NCI-H1417 (cell line): ENCODE measurements around the gene KLRC3.
"Not testable (repeated sequence)": the region's sequence is repeated elsewhere in the genome, so short reads cannot be mapped to it uniquely, and the experiment has no call there.

Experiments used
- DNase-seq, 3 experiments: peaks; one replicate each; lab custom pipeline; 2025; lab: John Stamatoyannopoulos, UW

KLRC3 gene

DNA sequence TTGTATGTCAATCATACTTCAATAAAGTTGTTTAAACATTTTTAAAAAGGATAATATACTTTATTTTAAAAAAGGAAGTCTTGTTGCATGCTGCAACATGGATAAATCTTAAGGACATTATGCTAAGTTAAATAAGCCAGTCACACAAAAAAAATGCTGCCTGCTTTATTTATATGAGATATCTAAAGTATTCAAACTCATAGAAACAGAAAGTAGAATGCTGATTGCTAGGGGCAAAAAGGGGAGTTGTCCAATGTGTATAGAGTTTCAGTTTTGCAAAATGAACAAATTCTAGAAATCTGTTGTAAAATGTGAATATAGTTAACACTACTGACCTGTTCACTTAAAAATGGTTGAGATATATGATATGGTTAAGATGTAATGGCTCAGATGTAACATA is 19.6 kb downstream of the KLRC3 start:
- DNase-seq = no peak

DNA sequence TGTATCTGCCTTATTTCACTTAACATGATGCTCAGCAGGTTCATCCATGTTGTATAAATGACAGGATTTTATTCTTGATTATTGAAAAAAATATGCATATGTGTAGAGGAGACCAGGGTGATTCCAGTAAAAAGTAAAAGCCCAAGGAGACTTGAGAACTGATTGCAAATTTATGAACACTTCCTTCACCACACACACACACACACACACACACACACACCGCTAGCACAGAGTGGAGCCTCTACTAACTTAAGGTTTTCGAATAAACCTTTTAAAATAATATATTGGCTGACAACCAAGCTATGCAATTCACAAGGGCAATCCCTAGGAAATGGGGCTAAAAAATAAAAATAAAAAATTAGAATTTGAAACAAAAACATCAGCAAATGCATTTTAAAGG is 22.2 kb downstream of the KLRC3 start:
- DNase-seq = no peak

DNA sequence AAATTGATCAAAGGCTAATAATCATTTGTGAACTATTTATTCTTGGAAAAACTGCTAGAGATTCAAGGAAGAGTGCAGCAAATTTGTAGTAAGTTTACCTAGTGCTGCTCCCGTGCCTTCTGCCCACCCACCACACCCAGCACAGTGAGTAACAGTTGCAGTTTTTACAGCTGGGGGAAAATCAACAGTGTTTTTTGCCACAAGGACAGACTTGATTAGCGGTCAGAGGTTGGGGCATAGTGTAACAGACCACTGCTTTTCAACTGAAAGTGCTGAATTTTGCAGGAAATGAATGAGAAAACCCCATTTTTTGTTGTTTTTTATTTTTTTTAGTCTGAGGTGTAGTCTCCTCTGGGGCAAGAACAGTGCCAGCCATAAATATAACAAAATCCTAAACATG is 23.1 kb downstream of the KLRC3 start:
- DNase-seq = no peak

DNA sequence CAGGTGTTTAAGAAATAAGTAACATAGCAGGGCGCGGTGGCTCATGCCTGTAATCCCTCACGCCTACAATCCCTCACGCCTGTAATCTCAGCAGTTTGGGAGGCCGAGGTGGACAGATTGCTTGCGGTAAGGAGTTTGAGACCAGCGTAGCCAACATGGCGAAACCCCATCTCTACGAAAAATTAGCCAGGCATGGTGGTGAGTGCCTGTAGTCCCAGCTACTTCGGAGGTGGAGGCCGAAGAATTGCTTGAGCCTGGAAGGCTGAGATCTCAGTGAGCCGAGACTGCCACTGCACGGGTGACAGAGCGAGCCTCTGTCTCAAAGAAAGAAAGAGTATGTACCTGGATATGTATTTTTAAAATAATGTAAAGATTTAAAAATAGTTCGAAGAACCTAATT is 24.2 kb downstream of the KLRC3 start:
- not testable (repeated sequence) for DNase-seq

DNA sequence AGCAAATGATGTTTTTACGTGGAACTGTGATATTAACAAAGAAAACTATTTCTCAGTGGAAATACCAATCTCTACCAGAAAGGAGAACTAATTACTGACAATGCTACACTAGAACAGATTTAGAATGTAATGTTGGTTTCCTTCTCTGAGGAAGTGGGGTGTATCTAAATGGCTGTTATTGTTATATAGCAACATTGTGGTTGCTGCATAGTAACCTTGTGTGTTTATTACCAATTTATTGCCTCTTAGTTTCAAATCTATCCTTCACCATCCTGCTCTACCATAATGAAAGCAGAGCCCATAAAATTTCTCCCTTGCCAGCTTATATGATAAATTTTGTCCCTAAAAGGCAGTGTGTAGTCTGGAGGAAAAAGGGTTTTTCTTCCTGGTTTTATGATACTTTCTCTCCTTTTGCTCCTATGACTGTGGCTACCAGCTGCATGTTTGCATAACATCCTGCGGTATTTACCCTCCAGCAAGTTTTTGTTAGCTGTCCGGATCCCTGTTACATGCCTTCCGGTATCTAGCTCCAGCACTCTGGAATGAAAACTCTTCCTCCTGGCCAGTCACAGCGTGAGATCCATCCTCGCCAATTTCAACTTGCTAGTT is 24.9 kb downstream of the KLRC3 start:
- DNase-seq = peak in 2 of 3 experiments; percentile 11 to 57

DNA sequence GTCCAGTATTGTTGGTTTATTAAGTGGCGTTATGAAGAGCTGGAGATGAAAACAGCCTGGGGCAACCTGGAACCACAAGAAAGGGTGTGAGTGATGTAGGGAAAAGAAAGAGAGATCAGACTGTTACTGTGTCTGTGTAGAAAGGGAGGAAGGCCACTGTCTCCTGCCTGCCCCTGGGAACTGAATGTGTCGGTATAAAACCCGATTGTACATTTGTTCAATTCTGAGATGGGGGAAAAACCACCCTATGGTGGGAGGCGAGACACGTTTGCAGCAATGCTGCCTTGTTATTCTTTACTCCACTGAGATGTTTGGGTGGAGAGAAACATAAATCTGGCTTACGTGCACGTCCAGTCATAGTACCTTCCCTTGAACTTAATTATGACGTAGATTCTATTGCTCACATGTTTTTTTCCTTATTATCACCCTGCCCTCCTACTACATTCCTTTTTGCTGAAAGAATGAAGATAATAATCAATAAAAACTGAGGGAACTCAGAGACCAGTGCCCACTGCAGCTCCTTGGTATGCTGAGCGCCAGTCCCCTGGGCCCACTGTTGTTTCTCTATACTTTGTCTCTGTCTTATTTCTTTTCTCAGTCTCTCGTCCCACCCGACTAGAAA is 25.8 kb downstream of the KLRC3 start:
- not testable (repeated sequence) for DNase-seq

DNA sequence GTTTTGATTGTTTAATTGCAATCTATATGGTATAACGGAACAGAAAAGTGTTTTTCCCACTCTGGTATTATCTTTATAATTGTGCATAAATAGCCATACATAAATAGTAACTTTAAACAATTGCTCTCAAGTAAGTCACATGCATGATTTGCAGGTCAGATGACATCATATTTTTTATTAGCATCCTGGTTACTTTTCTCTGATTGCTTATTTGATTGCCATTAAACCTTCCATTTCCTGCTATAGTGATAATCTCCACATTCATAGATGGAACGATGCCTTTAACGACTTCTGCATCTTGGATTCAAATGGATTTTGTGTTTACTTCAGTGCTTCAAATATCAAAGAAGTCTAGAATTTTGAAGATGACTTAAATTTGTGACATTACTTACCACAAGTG is 27.1 kb downstream of the KLRC3 start:
- DNase-seq = peak in 1 of 3 experiments; percentile 17

DNA sequence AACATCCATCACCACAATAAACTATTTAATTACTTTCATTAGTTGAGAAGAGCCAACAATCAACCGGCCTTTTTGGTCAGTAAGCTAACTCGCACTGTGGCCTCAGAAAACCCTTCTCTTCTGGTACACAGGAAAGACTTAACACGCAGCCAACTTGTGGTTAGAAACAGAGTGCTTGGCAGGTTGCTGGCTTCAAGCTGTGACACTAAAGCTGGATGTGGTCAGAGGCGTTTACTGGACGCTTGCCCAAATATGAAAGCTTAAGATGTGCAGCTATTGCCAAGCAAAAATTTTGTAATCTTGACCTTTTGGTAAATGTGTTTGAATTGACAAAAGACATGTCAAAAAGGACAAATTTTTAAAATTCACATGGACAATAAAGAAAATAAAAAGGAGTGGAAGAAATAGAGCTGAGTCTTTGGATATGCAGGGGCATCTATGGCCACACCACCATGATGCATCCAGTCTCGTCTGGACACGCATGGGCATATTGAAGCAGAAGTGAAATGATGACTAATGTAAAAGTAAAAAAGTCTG is 27.9 kb downstream of the KLRC3 start:
- DNase-seq = peak in 1 of 3 experiments; percentile 25

DNA sequence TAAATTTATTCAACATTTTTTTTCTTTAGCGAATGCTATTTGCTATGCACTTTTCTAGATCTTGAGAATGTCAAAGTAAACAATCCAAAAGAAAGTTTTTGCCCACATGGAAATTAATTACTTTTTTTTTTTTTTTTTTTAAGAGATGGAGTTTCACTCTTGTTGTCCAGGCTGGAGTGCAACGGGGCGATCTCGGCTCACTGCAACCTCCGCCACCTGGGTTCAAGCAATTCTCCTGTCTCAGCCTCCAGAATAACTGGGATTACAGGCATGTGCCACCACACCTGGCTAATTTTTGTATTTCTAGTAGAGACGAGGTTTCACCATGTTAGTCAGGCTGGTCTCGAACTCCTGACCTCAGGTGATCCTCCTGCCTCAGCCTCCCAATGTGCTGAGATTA is 29.4 kb downstream of the KLRC3 start:
- DNase-seq = not testable (repeated sequence)

DNA sequence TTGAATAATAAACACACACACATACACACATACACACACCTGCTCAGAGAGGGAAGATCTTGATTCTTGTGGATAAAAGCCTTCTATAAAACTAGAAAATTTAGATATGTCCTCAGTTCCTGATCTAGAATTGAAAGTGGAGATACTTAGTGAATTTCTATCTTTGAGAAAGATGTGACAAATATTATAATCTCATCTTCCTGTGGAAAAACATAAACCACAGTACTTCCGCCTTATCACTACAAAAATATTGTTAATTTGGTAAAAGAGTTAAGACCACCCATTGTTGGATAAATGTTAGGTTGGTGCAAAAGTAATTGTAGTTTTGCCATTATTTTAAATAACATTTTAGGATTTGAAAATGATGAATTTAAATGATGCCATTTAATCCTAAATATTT is 30.5 kb downstream of the KLRC3 start, which contains the start of gene KLRK1:
KLRK1 (minus strand) TSS at position 138 of the 400 bp plus-strand sequence. CDS start 1,231 bp downstream, outside the sequence.
- DNase-seq = no peak

DNA sequence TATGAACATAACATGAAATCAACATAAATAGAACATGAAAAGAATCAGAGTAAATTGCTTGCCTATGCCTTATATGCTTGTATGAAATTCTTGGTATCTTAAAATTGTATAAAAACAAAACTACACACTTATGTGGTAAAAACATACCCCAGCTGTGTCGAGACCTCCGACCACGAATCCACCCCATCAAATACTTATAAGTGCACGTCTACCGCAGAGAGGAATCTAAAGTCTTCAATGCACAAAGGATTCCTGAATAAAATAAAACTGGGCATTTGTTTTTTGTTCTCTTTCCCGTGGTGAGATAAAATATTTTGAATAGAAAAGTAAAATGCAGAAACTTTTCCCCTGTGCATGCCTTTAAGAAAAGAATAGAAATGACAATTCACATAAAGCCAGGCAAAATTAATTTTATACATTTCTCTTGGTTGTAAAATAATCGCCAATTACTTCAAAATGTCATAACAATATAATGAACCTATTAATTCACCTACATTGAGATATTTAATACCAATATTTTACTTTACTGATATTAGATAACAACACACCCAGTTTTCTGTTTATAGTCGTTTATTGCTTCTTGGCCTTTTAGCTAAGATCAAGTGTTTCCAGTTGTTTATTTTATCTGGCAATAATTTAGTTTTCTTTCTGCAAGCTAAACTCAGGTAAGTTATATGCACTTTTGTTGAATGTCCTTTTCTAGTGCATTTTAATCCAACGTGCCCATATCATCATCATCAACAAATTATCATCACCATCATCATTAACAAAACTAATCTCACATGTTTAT is 31.6 kb downstream of the KLRC3 start:
- DNase-seq = no peak

DNA sequence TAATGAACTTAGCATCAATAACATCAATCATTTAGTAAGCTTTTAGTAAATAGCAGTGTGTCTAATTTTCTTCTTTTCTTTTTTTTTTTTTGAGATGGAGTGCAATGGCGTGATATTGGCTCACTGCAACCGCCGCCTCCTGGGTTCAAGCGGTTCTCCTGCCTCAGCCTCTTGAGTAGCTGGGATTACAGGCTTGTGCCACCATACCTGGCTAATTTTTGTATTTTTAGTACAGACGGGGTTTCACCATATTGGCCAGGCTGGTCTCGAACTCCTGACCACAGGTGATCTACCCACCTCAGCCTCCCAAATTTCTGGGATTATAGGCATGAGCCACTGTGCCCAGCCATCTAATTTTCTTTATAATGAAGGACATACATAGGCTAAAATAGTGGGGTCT is 32.9 kb downstream of the KLRC3 start:
- DNase-seq = not testable (repeated sequence)

DNA sequence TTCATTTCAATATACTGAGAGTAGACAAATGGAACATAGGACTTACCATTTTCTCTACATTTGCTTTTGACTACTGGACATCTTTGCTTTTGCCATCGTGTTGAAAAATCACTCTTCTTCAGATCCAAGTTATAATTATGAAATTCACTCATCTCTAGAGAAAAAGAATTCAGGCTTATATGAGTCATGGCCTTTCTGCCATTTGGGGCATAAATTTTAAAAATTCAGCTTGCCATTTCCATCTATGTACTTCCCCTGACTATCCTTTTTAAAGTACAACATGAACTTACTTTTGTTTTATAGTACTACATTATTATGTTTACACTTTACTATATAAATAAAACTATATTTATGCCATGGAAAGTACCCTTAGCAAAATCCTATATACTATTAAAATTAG is 33.5 kb downstream of the KLRC3 start:
- DNase-seq = no peak

DNA sequence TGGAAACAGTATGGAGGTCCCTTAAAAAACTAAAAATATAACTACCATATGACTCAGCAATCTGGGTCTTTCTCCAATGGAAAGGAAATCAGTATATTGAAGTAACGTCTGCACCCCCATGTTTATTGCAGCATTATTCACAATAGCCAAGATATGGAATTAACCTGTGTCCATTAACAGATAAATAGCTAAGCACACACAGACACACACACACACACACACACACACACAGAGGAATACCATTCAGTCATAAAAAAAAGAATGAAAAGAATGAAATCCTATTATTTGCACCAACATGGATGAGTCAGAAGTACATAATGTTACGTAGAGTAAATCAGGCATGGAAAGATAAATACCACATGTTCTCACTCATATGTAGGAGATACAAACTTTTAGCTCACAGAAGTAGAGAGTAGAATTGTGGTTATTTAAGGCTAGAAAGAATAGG is 35.2 kb downstream of the KLRC3 start:
- DNase-seq = peak in 1 of 3 experiments; percentile 67

DNA sequence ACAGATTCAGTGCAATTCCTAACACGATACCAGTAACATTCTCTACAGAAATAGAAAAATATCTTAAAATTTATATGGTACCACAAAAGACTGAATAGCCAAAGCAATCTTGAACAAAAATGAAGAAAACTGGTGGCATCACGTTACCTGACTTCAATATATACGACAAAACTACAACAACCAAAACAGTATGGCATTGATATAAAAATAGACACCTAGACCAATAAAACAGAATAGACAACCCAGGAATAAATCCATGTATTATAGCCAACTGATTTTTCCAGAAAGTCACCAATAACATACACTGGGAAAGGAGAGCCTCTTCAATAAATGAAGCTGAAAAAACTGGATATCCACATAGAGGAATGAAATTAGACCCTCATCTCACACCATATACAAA is 36.2 kb downstream of the KLRC3 start:
- no peak for DNase-seq

DNA sequence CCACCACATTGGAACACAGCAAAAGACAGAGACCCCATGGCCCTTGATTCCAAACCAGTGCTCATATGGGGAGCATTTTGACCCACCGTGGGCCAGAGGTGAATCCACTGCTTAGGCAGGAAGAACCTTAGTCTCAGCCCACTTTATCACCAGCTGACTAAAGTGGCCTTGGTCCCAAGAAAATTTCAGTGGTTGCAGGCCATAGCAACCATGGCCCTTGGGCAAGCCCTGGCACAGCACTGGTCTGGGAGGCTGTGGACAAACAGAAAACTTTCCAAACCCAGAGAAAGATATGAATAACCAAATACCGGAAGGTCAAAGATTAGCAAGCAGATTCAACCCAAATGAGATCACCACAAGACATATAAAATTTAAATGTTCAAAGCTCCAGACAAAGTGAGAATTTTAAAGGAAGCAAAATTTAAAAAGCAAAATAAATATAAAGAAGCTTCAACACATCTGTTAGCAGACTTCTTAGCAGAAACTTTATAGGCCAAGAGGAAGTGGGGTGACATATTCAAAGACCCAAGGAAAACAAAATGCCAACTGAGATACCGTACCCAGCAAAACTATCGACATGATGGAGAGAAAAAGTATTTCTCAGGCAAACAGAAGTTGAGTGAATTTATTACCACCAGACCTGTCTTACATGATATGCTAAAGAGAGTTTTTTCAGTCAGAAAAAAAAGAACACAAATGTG is 38.3 kb downstream of the KLRC3 start:
- DNase-seq = no peak

DNA sequence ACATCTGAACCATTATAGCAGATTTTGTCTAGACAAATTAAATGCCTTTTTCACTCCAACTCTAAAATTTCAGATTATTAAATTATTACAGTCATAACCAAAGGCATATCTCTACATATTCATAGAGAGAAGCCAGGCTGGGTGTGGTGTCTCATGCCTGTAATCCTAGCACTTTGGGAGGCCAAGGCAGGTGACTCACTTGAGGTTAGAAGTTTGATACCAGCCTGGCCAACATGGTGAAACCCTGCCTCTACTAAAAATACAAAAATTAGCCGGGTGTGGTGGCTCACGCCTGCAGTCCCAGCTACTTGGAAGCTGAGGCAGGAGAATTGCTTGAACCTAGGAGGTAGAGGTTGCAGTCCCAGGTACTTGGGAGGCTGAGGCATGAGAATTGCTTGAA is 41.7 kb downstream of the KLRC3 start:
- DNase-seq = not testable (repeated sequence)

DNA sequence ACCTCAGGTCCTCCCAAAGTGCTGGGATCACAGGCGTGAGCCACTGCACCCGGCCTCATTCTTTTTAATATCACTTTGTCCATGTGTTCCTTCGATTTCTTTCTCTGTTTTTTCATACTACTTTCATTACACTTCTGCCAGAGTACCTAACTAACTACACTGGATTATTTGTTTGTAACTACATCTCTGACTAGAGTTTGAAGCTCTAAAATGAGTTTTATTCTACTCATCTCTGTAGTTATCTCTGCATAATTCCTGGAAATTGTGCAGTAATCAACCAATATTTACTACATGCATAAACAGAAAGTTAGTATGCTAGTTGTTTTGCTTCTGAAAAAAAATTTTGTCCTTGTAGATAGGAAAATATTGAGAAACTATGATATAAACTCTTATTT is 45.8 kb downstream of the KLRC3 start:
- no peak for DNase-seq

DNA sequence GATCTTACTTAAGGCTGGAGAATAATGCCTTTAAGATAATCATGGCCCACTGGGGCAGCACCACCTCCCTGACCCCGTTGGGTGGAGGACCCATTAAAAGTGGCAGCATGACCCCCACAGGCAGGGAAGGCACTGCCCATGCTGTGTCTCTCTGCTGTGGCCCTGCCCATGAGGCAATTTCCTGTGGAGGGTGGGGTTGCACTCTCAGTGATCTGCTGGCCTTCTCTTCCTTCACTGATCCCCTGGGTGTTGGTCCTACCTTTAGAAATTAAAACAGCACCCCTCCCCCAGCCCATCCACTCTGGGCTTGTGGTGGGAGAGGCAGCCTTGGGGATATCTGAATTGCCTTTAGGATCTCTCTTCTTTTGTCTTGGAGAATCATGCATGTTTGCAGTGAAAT is 47.8 kb downstream of the KLRC3 start:
- DNase-seq = no peak

DNA sequence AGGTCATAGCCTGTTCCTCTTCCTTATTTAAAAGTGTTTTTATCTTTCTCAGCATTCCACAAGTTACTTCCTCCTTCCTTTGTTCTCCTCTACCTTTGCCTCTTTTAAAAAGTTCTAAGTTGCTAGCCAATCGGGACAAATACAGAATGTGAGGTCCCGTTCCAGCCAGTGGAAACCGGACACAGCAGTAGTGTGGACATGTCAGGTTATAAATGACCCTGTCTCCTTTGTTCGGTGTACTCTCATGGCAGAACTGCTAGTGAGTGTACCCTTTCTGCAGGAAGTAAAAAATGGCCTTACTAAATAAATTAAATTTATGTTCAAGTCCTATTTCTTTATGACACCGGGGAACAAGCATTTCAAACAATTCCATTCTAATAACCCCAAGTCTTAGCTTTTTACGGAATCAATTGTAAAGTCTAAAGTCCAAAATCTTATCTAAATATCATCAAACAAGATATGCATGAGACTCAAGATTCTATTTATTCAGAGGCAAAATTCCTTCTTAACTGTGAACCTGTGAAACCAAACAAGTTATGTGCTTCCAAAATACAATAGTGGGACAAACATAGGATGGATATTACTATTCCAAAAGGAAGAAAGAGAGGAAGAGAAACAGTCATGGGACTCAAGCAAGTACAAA is 48.4 kb downstream of the KLRC3 start:
- not testable (repeated sequence) for DNase-seq

DNA sequence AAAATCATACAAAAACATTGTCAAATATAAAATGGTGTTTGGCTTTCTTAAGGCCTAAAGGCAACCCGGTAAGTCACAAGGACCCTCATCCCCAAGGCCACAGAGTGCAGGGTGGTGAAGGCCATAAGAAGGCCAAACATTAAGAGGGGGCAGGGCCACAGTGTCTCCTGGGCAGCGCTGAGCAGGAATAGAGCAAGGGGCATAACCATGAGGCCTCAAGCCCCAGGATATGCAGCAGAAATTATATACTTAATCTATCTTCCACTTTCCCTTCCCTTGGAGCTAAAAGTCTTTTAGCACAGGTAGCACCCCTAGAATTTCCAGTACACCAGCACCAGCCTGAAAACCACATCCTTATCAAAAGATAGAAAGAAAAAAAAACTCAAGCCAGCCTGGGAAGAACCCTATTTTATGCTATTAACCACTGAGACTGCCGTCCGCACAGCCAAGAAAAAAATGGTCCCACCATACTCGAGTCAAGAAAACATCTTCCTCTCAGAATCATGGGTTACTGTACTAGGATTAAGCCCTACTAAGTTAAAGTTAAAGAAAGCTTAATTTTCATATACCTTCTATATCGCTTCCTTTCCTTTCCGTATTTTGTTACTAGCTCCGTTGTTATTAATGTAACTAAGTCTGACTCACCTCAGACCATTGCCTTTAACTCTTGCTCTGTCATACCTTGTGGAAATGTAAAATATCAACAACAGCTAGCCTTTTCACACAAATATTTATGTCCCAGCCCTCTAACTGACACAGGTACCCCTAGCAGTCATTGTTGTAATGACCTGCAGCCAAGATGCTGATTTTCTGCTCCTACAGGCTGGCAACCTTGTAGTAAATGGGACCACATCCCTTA is 50.6 kb downstream of the KLRC3 start:
- no peak for DNase-seq
